Measurements from ENCODE around the gene NSL1. TPM values are rescaled to one million over a fixed set of nuclear protein-coding genes. Genes with fewer than 3 reads are reported as not detected.
"Not testable (repeated sequence)": the region's sequence is repeated elsewhere in the genome, so short reads cannot be mapped to it uniquely, and the experiment has no call there.

Gene NSL1
- total and polyA plus RNA-seq, 9 of the 15 experiments (the other 6 are each of a cell fraction or from before 2014, with no cell fraction given): 53.5 to 108 (median 59.1) TPM

- in situ Hi-C loops (cut with MboI); H3K9me3 ChIP-seq (replicated peaks; ENCODE audit: control insufficient read depth, insufficient read depth, low read depth, low read length); CTCF ChIA-PET (ENCODE audit: low intra/inter-chr PET ratio); H3K27ac ChIP-seq (ENCODE audit: extremely low read depth, low read depth, low read length); H4K20me1 ChIP-seq (replicated peaks; ENCODE audit: control insufficient read depth, insufficient read depth, low read length); H2AFZ ChIP-seq (ENCODE audit: low read depth, low read length); POLR2A ChIA-PET; H3K4me3 ChIP-seq; FAIRE-seq; DNase-seq (ENCODE audit: extremely low read depth in 1 of 4, low spot score in 3 of 4); BruUV-seq (replicated peaks); ATAC-seq; H3K9me1 ChIP-seq (ENCODE audit: control insufficient read depth, insufficient read depth, low read length); H3K36me3 ChIP-seq (ENCODE audit: control insufficient read depth, insufficient read depth, low read length); intact Hi-C loops (cut with micrococcal nuclease); H3K9ac ChIP-seq (ENCODE audit: insufficient read depth in 1 of 2, low read depth in 2 of 2, low read length in 2 of 2); H3K4me2 ChIP-seq (ENCODE audit: insufficient read depth, low read length); H3K79me2 ChIP-seq (ENCODE audit: control insufficient read depth, insufficient read depth, low read length); H3K27me3 ChIP-seq (ENCODE audit: control insufficient read depth in 2 of 2, insufficient read depth in 2 of 2, low read length in 2 of 2): not testable (repeated sequence)
- peak; percentile 66 for TF ChIP-seq ZBTB33 (CRISPR knock-in tag; IDR thresholded peaks at IDR 0.05)
- 0 out of 2 replicates have a peak, but pooled peaks have one; percentile 20 for TF ChIP-seq POLR2G (IDR thresholded peaks at IDR 0.05; ENCODE audit: low read depth, low read length)
- 85% methylated on average over 13 of the region's 34 CpGs for WGBS (ENCODE audit: insufficient coverage, low coverage, missing lambda C conversion rate)
- H3K4me1 ChIP-seq (replicated peaks in 1 of 2; ENCODE audit: control insufficient read depth in 2 of 2, insufficient read depth in 2 of 2, low read length in 2 of 2): peaks cover 3 to 15% of the 10 kb centered on the region in 2 experiments; a peak in 4 of 5 replicates
Measured at GRCh38 chr1:212724679-212725078, 66.9 kb downstream of the NSL1 start.

Data from K562 (cell line).